Measurements from ENCODE around the gene KDELR1. TPM values are rescaled to one million over a fixed set of nuclear protein-coding genes. Genes with fewer than 3 reads are reported as not detected.

KDELR1 gene
- total RNA-seq, 1 donor from 2014 or later: 227 TPM

DNA sequence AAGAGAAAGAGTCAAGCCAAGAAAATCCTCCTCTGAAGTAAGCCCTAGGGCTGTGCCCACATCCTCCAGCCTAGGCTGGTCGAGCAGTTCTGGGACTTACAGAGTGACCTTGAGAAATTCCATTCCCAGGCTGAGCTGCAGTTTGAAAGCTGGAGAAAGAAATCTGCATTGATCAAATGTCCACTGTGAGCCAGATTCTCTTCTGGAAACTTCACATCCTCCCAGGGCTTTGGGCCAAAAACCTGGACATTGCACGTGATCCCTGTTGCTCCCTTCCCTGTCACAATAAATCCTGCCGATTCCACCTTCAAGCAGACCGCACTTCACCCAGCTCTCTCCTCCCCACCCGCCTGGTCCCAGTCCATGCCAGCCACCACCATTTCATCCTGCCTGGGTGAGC is 43.3 kb downstream of the KDELR1 start:
- H3K4me1 Mint-ChIP-seq (ENCODE audit: unreplicated experiment): peaks cover 5% of the 10 kb centered on the region
- no peaks in the 10 kb centered on the region for H3K27me3 Mint-ChIP-seq
- TF ChIP-seq, protein P1, sequence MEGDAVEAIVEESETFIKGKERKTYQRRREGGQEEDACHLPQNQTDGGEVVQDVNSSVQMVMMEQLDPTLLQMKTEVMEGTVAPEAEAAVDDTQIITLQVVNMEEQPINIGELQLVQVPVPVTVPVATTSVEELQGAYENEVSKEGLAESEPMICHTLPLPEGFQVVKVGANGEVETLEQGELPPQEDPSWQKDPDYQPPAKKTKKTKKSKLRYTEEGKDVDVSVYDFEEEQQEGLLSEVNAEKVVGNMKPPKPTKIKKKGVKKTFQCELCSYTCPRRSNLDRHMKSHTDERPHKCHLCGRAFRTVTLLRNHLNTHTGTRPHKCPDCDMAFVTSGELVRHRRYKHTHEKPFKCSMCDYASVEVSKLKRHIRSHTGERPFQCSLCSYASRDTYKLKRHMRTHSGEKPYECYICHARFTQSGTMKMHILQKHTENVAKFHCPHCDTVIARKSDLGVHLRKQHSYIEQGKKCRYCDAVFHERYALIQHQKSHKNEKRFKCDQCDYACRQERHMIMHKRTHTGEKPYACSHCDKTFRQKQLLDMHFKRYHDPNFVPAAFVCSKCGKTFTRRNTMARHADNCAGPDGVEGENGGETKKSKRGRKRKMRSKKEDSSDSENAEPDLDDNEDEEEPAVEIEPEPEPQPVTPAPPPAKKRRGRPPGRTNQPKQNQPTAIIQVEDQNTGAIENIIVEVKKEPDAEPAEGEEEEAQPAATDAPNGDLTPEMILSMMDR (conservative IDR thresholded peaks at IDR 0.05): no peak
- H3K4me3 Mint-ChIP-seq: no peak overlapping the region
- no peak overlapping the region for H3K27ac Mint-ChIP-seq
- DNase-seq (ENCODE audit: extremely low spot score, unreplicated experiment): no peak
- no peaks in the 10 kb centered on the region for H3K36me3 Mint-ChIP-seq
- no peaks in the 10 kb centered on the region for H3K9me3 Mint-ChIP-seq

DNA sequence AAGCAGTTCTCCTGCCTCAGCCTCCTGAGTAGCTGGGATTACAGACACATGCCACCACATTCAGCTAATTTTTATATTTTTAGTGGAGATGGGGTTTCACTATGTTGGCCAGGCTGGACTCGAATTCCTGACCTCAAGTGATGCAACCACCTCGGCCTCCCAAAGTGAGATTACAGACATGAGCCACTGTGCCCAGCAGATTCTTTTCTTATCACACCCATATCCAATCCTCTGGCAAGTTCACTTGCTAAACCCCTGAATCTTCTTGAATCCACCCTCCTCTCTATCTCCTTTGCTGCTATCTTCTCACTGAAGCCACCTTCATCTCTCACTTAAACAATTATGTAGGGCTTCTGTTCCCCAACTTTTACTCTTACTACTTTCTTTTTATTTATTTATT is 45.2 kb downstream of the KDELR1 start:
- Mint-ChIP-seq H3K27me3 (no peaks in the 10 kb centered on the region), H3K4me1 (ENCODE audit: unreplicated experiment) (peaks cover 5% of the 10 kb centered on the region), H3K27ac (no peak overlapping the region), H3K36me3 (no peaks in the 10 kb centered on the region), H3K4me3 (no peak overlapping the region), H3K9me3 (no peaks in the 10 kb centered on the region)
- DNase-seq (ENCODE audit: extremely low spot score, unreplicated experiment): no peak
- TF ChIP-seq, protein P1 (conservative IDR thresholded peaks at IDR 0.05): no peak

- H3K27ac Mint-ChIP-seq: no peak overlapping the region
- H3K9me3 Mint-ChIP-seq: no peaks in the 10 kb centered on the region
- TF ChIP-seq, protein P1 (conservative IDR thresholded peaks at IDR 0.05): no peak
- no peak for DNase-seq (ENCODE audit: extremely low spot score, unreplicated experiment)
- H3K36me3 Mint-ChIP-seq: no peaks in the 10 kb centered on the region
- H3K4me3 Mint-ChIP-seq: no peak overlapping the region
- H3K27me3 Mint-ChIP-seq: no peaks in the 10 kb centered on the region
- H3K4me1 Mint-ChIP-seq (ENCODE audit: unreplicated experiment): peaks cover 5% of the 10 kb centered on the region
Measured at GRCh38 chr19:48344892-48345291, 46.5 kb downstream of the KDELR1 start.

- TF ChIP-seq, protein P1 (conservative IDR thresholded peaks at IDR 0.05): no peak
- Mint-ChIP-seq H3K4me1 (ENCODE audit: unreplicated experiment) (no peaks in the 10 kb centered on the region), H3K27ac (no peak overlapping the region), H3K27me3 (no peaks in the 10 kb centered on the region), H3K4me3 (no peak overlapping the region), H3K9me3 (no peaks in the 10 kb centered on the region), H3K36me3 (no peaks in the 10 kb centered on the region)
- DNase-seq (ENCODE audit: extremely low spot score, unreplicated experiment): no peak
Measured at GRCh38 chr19:48342841-48343540, 48.4 kb downstream of the KDELR1 start.

GRCh38 chr19:48342414-48342738 is 49.0 kb downstream of the KDELR1 start:
- TF ChIP-seq, protein P1 (conservative IDR thresholded peaks at IDR 0.05): no peak
- Mint-ChIP-seq H3K27me3 (no peaks in the 10 kb centered on the region), H3K4me3 (no peak overlapping the region), H3K36me3 (no peaks in the 10 kb centered on the region), H3K4me1 (ENCODE audit: unreplicated experiment) (no peaks in the 10 kb centered on the region), H3K9me3 (no peaks in the 10 kb centered on the region), H3K27ac (no peak overlapping the region)
- no peak for DNase-seq (ENCODE audit: extremely low spot score, unreplicated experiment)

Measured in type B pancreatic cell (in vitro differentiated cells).